ENCODE results near the gene RUNX1. TPM values are rescaled to one million over a fixed set of nuclear protein-coding genes. Genes with fewer than 3 reads are reported as not detected.

The RUNX1 gene
- total and polyA plus RNA-seq, 2 of the 13 experiments (the other 11 are each of a cell fraction or from before 2014, with no cell fraction given), result 5.4 to 6.4 TPM

- TF ChIP-seq, protein P1, sequence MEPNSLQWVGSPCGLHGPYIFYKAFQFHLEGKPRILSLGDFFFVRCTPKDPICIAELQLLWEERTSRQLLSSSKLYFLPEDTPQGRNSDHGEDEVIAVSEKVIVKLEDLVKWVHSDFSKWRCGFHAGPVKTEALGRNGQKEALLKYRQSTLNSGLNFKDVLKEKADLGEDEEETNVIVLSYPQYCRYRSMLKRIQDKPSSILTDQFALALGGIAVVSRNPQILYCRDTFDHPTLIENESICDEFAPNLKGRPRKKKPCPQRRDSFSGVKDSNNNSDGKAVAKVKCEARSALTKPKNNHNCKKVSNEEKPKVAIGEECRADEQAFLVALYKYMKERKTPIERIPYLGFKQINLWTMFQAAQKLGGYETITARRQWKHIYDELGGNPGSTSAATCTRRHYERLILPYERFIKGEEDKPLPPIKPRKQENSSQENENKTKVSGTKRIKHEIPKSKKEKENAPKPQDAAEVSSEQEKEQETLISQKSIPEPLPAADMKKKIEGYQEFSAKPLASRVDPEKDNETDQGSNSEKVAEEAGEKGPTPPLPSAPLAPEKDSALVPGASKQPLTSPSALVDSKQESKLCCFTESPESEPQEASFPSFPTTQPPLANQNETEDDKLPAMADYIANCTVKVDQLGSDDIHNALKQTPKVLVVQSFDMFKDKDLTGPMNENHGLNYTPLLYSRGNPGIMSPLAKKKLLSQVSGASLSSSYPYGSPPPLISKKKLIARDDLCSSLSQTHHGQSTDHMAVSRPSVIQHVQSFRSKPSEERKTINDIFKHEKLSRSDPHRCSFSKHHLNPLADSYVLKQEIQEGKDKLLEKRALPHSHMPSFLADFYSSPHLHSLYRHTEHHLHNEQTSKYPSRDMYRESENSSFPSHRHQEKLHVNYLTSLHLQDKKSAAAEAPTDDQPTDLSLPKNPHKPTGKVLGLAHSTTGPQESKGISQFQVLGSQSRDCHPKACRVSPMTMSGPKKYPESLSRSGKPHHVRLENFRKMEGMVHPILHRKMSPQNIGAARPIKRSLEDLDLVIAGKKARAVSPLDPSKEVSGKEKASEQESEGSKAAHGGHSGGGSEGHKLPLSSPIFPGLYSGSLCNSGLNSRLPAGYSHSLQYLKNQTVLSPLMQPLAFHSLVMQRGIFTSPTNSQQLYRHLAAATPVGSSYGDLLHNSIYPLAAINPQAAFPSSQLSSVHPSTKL (CRISPR knock-in tag; IDR thresholded peaks at IDR 0.05), result peak; percentile 47
- TF ChIP-seq KDM3A (CRISPR knock-in tag; IDR thresholded peaks at IDR 0.05; ENCODE audit: low read depth) (no peak), TRIM24 (CRISPR knock-in tag; IDR thresholded peaks at IDR 0.05) (no peak), RARA (CRISPR knock-in tag; IDR thresholded peaks at IDR 0.05) (0 out of 2 replicates have a peak, but pooled peaks have one; percentile 28), TBX2 (CRISPR knock-in tag; IDR thresholded peaks at IDR 0.05; ENCODE audit: borderline replicate concordance) (no peak), FOXP1 (IDR thresholded peaks at IDR 0.05) (no peak), FOXP1 (CRISPR knock-in tag; IDR thresholded peaks at IDR 0.05) (peak; percentile 70; the same call in 1 of the 2 replicates), ARNT (IDR thresholded peaks at IDR 0.05) (no peak), GATAD2A (CRISPR knock-in tag; IDR thresholded peaks at IDR 0.05) (0 out of 2 replicates have a peak, but pooled peaks have one; percentile 12), SMAD9 (CRISPR knock-in tag; IDR thresholded peaks at IDR 0.05) (no peak), BCL6 (CRISPR knock-in tag; IDR thresholded peaks at IDR 0.05) (no peak), ZNF430 (CRISPR knock-in tag; IDR thresholded peaks at IDR 0.05) (no peak), HIVEP1 (CRISPR knock-in tag; IDR thresholded peaks at IDR 0.05) (no peak), REPIN1 (CRISPR knock-in tag; IDR thresholded peaks at IDR 0.05; ENCODE audit: borderline replicate concordance, low read depth) (no peak), HOXA9 (CRISPR knock-in tag; IDR thresholded peaks at IDR 0.05; ENCODE audit: borderline replicate concordance) (no peak), TFDP1 (CRISPR knock-in tag; IDR thresholded peaks at IDR 0.05; ENCODE audit: borderline replicate concordance) (no peak), MTERF4 (CRISPR knock-in tag; IDR thresholded peaks at IDR 0.05) (no peak), ZNF747 (CRISPR knock-in tag; IDR thresholded peaks at IDR 0.05; ENCODE audit: borderline replicate concordance) (no peak), CC2D1A (CRISPR knock-in tag; IDR thresholded peaks at IDR 0.05) (no peak), FOSL2 (CRISPR knock-in tag; IDR thresholded peaks at IDR 0.05) (peak; percentile 87), ZBTB42 (CRISPR knock-in tag; IDR thresholded peaks at IDR 0.05) (no peak)
- TF ChIP-seq, protein P2, sequence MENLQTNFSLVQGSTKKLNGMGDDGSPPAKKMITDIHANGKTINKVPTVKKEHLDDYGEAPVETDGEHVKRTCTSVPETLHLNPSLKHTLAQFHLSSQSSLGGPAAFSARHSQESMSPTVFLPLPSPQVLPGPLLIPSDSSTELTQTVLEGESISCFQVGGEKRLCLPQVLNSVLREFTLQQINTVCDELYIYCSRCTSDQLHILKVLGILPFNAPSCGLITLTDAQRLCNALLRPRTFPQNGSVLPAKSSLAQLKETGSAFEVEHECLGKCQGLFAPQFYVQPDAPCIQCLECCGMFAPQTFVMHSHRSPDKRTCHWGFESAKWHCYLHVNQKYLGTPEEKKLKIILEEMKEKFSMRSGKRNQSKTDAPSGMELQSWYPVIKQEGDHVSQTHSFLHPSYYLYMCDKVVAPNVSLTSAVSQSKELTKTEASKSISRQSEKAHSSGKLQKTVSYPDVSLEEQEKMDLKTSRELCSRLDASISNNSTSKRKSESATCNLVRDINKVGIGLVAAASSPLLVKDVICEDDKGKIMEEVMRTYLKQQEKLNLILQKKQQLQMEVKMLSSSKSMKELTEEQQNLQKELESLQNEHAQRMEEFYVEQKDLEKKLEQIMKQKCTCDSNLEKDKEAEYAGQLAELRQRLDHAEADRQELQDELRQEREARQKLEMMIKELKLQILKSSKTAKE (CRISPR knock-in tag; IDR thresholded peaks at IDR 0.05; ENCODE audit: borderline replicate concordance), result no peak
- TF ChIP-seq, protein P3, sequence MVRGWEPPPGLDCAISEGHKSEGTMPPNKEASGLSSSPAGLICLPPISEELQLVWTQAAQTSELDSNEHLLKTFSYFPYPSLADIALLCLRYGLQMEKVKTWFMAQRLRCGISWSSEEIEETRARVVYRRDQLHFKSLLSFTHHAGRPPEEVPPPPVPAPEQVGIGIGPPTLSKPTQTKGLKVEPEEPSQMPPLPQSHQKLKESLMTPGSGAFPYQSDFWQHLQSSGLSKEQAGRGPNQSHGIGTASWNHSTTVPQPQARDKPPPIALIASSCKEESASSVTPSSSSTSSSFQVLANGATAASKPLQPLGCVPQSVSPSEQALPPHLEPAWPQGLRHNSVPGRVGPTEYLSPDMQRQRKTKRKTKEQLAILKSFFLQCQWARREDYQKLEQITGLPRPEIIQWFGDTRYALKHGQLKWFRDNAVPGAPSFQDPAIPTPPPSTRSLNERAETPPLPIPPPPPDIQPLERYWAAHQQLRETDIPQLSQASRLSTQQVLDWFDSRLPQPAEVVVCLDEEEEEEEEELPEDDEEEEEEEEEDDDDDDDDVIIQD (CRISPR knock-in tag; IDR thresholded peaks at IDR 0.05; ENCODE audit: low read depth), result no peak
Measured at GRCh38 chr21:34878501-34878900, 170.6 kb downstream of the RUNX1 start (continued).

Data from HepG2 (cell line).